Dedifferentiated amniotic fluid mesenchymal stem cell (primary cell): ENCODE results near the gene CCDC87.
"Not testable (repeated sequence)": the region's sequence is repeated elsewhere in the genome, so short reads cannot be mapped to it uniquely, and the experiment has no call there.

Experiments
- DNase-seq: peaks from one replicate; pipeline ENCODE4 v3.0.0-alpha.2; 2016; ENCODE audit errors: extremely low spot score

CCDC87 gene, protein sequence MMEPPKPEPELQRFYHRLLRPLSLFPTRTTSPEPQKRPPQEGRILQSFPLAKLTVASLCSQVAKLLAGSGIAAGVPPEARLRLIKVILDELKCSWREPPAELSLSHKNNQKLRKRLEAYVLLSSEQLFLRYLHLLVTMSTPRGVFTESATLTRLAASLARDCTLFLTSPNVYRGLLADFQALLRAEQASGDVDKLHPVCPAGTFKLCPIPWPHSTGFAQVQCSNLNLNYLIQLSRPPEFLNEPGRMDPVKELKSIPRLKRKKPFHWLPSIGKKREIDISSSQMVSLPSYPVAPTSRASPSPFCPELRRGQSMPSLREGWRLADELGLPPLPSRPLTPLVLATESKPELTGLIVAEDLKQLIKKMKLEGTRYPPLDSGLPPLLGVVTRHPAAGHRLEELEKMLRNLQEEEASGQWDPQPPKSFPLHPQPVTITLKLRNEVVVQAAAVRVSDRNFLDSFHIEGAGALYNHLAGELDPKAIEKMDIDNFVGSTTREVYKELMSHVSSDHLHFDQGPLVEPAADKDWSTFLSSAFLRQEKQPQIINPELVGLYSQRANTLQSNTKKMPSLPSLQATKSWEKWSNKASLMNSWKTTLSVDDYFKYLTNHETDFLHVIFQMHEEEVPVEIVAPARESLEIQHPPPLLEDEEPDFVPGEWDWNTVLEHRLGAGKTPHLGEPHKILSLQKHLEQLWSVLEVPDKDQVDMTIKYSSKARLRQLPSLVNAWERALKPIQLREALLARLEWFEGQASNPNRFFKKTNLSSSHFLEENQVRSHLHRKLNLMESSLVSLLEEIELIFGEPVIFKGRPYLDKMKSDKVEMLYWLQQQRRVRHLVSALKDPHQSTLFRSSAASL

DNA sequence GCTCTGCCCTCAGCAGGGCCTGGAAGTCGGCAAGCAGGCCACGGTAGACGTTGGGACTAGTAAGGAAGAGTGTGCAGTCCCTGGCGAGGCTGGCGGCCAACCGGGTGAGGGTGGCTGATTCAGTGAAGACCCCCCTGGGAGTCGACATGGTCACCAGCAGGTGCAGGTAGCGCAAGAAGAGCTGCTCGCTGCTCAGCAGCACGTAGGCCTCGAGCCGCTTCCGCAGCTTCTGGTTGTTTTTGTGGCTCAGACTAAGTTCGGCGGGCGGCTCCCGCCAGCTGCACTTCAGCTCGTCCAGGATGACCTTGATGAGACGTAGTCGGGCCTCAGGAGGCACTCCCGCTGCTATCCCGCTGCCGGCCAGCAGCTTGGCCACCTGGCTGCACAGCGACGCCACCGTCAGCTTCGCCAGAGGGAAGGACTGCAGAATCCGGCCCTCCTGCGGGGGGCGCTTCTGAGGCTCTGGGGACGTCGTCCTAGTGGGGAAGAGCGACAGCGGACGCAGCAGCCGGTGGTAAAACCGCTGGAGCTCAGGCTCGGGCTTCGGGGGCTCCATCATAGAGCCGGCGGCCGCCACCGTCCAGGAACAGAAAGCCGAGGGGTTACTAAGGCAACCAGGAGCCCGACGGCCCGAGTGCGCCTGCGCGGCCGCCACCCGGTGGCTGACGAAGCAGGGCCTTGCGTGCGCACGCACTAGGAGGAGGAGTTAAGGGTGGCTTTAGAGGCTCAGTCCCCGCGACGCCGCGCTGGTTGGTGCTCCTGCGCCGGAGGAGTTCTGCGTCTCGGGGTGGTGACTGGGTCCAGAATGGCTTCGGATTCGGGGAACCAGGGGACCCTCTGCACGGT, at the start of gene CCDC87, which contains the start of gene CCS:
Gene CCDC87, minus strand, starts transcription at position 607 of the 846 bp plus-strand sequence. Its CDS starts 48 bp downstream, at position 559.
Gene CCS, plus strand, starts transcription at position 729 of the 846 bp plus-strand sequence. Its CDS starts 77 bp downstream, at position 806.
- peak; percentile 94 for DNase-seq

DNA sequence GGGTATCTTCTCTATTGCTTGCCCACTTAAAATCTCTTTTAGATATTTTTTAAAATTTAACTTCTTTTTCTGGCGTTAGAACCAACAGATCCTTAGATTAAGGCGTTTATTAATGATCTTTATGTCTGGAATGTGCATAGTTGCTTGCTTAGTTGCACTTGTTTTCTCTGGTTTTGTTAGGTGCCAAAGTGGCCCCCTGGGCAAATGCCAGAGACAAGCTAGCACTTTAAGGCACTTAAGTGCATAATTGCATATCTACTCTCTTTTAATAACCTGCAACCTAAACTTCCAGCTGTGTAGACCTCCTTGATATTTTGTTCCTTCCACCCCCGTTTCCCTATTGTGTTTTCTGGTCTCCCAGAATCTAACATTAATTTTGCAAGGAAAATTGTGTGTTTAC, 49.0 kb upstream of the CCDC87 start:
- no peak for DNase-seq

- DNase-seq, result not testable (repeated sequence)
Observed at GRCh38 chr11:66639814-66640340, 47.0 kb upstream of the CCDC87 start.

DNA sequence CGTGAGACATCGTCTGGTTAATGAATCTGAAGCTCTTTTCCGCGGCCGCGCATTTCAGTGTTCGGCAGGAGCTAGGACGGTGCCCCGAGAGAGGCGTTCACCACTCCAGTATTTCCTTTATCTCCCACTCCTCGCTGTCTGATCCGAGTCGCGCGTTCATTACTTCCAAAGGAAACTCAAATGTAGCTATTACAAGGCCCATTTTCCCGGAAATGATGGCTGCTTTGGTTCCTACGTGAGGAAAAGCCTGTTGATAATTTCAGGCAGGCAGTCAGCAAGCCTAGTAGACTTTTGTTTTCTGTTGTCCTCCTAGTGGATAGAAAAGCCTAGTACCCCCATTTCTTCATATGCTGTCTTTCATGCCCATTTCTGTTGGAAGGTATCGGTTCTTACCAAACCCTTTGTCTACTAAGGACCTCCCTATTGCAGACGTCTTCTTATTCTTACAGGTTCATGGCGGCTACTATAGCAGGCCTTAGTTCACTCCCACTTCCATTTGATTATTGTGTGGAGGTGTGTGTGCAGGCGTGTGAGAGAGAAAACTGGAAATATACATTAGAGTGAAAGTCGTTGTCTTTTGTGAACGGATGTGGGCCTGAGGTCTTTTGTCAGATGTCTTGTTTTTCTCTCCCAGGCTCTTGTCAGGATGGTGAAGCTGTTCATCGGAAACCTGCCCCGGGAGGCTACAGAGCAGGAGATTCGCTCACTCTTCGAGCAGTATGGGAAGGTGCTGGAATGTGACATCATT, 46.4 kb upstream of the CCDC87 start:
- DNase-seq, result peak; percentile 41

DNA sequence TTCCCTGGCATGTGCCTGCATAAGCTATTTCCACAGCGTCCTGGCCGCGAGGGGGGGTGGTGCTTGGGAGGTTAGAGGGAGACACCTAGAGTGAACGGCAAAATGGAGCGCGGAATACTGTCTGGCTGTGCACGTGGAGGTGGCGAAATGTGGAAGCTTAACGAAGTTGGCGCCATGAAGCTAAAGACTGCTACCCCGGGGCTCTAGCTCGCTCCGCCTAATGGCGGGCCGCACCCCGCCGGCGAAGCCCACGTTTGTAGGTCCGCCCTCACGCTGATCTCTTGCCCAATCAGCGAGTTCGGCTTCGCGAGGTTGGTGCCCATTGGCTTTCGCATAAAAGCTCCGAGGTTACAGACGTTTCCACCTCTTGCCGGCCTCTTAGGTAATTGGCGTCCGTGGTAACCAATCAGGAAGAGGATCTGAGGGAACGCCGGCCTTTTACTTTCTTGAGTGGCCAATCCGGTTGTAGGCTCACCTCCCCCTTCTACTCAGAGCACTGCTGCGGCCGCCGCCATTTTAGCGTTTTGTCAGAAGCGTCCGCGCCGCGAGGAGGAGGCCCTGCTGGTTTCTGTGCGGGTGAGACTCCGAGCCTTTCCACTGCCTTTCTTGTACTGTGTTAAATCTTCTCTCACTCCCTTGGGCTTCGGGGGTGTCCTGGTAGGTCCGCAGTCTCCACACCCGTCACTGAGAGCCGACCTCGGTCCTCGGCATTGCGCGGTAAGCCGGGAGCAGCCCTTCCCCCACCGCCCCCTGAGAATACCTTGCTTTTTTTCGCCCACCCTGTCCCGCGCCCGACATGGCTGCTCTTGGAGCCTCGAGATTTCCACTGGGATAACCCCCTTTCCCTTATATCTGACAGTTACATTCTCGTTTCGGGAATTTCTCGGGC, 45.6 kb upstream of the CCDC87 start, which contains the start of gene RBM4:
Gene RBM4, plus strand, starts transcription at position 527 of the 889 bp plus-strand sequence. CDS start 1,009 bp downstream, outside the sequence.
- peak; percentile 100 for DNase-seq

GRCh38 chr11:66637557-66638176, 44.8 kb upstream of the CCDC87 start:
- DNase-seq, result no peak

GRCh38 chr11:66636411-66636810, 43.5 kb upstream of the CCDC87 start:
- no peak for DNase-seq

DNA sequence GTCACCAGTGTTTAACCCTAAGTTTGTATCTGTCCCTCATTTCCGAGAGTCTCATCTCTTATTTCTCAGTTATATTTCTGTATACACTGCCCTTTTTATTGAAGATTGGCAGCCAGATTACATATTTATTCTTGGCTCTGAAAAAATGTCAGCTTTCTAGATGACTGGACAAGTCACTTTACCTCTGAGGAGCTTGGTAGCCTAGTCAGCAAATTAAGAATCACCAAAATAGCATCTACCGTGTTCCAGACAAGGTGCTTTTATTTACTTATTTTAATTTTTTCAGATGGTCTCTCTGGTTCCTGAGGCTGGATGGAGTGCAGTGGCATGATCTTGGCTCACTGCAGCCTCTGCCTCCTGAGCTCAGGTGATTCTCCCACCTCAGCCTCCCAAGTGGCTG, 40.1 kb upstream of the CCDC87 start:
- no peak for DNase-seq

- no peak for DNase-seq
Observed at GRCh38 chr11:66631883-66632282, 39.0 kb upstream of the CCDC87 start.

- no peak for DNase-seq
Observed at GRCh38 chr11:66629356-66629755, 36.5 kb upstream of the CCDC87 start.

DNA sequence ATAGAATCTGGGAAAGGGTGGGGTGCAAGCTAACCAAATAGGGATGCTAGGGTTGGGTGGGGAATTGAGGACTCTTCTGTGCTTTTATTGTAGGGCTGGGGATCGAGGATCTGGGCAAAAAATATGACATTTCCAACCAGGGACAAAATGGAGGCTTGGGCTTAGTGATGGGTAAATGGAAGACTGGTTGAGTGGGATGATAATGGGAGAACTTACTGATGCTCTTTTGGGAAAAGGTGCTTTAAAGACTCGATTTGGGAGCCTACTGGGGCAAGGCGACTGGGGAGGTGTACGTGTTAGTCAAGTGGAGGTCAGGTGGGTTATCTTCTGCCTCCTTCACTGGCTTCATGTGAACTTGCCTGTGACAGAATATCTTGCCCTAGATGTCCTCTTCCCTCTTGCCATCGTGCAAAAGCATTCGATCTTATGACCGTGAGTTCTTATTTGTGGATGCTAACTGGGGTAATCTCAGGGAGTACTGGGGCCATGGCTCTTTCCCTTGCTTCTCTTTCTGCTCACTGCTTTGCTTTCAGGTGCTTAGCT, 35.3 kb upstream of the CCDC87 start:
- DNase-seq, result no peak

DNA sequence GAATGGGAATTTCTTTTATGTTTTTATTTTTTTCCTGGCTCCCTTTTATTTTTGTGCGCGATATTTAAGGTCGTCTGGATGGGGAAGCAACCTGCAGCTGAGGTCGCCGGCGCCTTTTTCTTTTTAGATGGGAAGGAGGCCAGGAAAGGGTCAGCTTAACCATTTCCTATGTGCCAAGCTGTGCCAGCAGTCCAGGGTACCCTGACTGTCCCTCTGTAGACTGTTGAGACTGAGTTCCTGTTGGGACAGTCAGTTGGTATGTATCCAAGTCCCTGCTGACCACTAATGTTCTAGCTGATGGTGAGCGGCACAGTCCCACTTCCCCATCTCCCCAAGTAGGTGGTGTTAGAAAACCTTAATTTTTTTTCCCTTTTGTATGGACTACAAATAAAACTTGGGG, 34.1 kb upstream of the CCDC87 start:
- DNase-seq, result no peak

- no peak for DNase-seq
Observed at GRCh38 chr11:66626382-66626781, 33.5 kb upstream of the CCDC87 start.

- no peak for DNase-seq
Observed at GRCh38 chr11:66625752-66626149, 32.9 kb upstream of the CCDC87 start.

GRCh38 chr11:66625041-66625751, 32.3 kb upstream of the CCDC87 start:
- DNase-seq, result no peak

- DNase-seq, result no peak
Observed at GRCh38 chr11:66624450-66624849, 31.6 kb upstream of the CCDC87 start.

- DNase-seq, result peak; percentile 83
Observed at GRCh38 chr11:66619080-66619554, 26.3 kb upstream of the CCDC87 start.
